A549 (cell line): ENCODE measurements around the gene KCNAB2. TPM values are rescaled to one million over a fixed set of nuclear protein-coding genes. Genes with fewer than 3 reads are reported as not detected.

Experiments
- ATAC-seq, 2 experiments: fragments of 200-7000 bp in 1 of 2; fragments of >200 bp in 1 of 2; cut with Nextera tagmentation in 1 of 2; cut with Tn5 transposase in 1 of 2; 3 replicates each; pipeline versions ENCODE4 v1.8.0 to v1.9.1; 2018 to 2020; ENCODE audit warnings: mild to moderate bottlenecking in 1 of 2, moderate library complexity in 1 of 2
- CTCF ChIA-PET: fragments of 300-600 bp; sonication (Branson Sonifier 250); formaldehyde crosslinking; extraction: SDS; loops from one replicate; lab custom pipeline; 2021; ENCODE audit warnings: antibody characterized with exemption, inconsistent platforms; lab: Yijun Ruan, JAX
- POLR2A ChIA-PET: fragments of 350-600 bp; formaldehyde crosslinking; extraction: SDS; loops from one replicate; lab custom pipeline; 2021; ENCODE audit warnings: antibody characterized with exemption, inconsistent platforms; lab: Yijun Ruan, JAX
- DNase-seq, 2 experiments: peaks; one replicate each; pipeline versions ENCODE4 v3.0.0 to v3.0.0-alpha.2; 2011 to 2016; ENCODE audit warnings: low read depth in 1 of 2, low spot score in 1 of 2
- FAIRE-seq: peaks from 2 replicates; lab custom pipeline; 2011; peaks lifted over from hg19 to GRCh38; lab: Jason Lieb, UNC
- H3K27ac ChIP-seq, 2 experiments: fragments of >200 bp; sonication (Bioruptor Twin); formaldehyde crosslinking; 3 replicates each; pipeline ENCODE4 v1.5.1; 2016 to 2017
- H3K4me1 ChIP-seq: fragments of >200 bp; sonication (Bioruptor Twin); formaldehyde crosslinking; 3 replicates; pipeline ENCODE4 v1.6.1; 2016
- H3K4me2 ChIP-seq: fragments of >200 bp; sonication (Bioruptor Twin); formaldehyde crosslinking; 3 replicates; pipeline ENCODE4 v1.6.1; 2016
- H3K4me3 ChIP-seq: fragments of >200 bp; sonication (Bioruptor Twin); formaldehyde crosslinking; 3 replicates; pipeline ENCODE4 v1.5.1; 2016
- H3K9me3 ChIP-seq: fragments of >200 bp; sonication (Bioruptor Twin); formaldehyde crosslinking; 3 replicates; pipeline ENCODE4 v1.6.1; 2016
- ATOH8 ChIP-seq: fragments of 250-450 bp; sonication (Bioruptor Pico); IDR thresholded peaks from 2 replicates; pipeline ENCODE4 v1.5.0; 2020; ENCODE audit warnings: low read depth, mild to moderate bottlenecking, moderate library complexity
- CBX2 ChIP-seq: fragments of 200-600 bp; sonication (generic); IDR thresholded peaks from 2 replicates; pipeline ENCODE4 v1.6.1; 2016; ENCODE audit warnings: low read depth, mild to moderate bottlenecking, borderline replicate concordance
- CBX8 ChIP-seq: fragments of 200-600 bp; sonication (generic); IDR thresholded peaks from 2 replicates; pipeline ENCODE4 v1.6.1; 2016
- CHD2 ChIP-seq: fragments of 150-350 bp; IDR thresholded peaks from 2 replicates; pipeline ENCODE4 v1.6.1; 2014; ENCODE audit warnings: low read length; ENCODE audit not compliant: partially characterized antibody
- CTCF ChIP-seq: fragments of >200 bp; sonication (Bioruptor Twin); formaldehyde crosslinking; IDR thresholded peaks from 3 replicates; pipeline ENCODE4 v1.5.1; 2016
- EHMT2 ChIP-seq: fragments of 200-600 bp; sonication (generic); IDR thresholded peaks from 2 replicates; pipeline ENCODE4 v1.6.1; 2016; ENCODE audit warnings: antibody characterized with exemption, low read depth, mild to moderate bottlenecking, moderate library complexity
- HDAC2 ChIP-seq: fragments of 200-600 bp; sonication (generic); IDR thresholded peaks from 2 replicates; pipeline ENCODE4 v1.6.1; 2016
- HES2 ChIP-seq: fragments of >200 bp; sonication (Bioruptor Twin); formaldehyde crosslinking; IDR thresholded peaks from 2 replicates; pipeline ENCODE4 v1.6.1; 2016
- HOXB5 ChIP-seq: fragments of 250-450 bp; sonication (Bioruptor Pico); IDR thresholded peaks from 2 replicates; pipeline ENCODE4 v1.5.0; 2020; ENCODE audit warnings: mild to moderate bottlenecking, moderate library complexity
- JUNB ChIP-seq: fragments of >200 bp; sonication (Bioruptor Twin); formaldehyde crosslinking; IDR thresholded peaks from 2 replicates; pipeline ENCODE4 v1.6.1; 2016
- KDM5A ChIP-seq: fragments of 200-600 bp; sonication (generic); IDR thresholded peaks from 2 replicates; pipeline ENCODE4 v1.6.1; 2016; ENCODE audit warnings: antibody characterized with exemption, mild to moderate bottlenecking
- NFE2L2 ChIP-seq: fragments of 150-350 bp; conservative IDR thresholded peaks from 2 replicates; pipeline ENCODE4 v1.6.1; 2014; ENCODE audit warnings: low read length
- PBX3 ChIP-seq: IDR thresholded peaks from 2 replicates; pipeline ENCODE4 v1.6.1; 2012
- RCOR1 ChIP-seq: fragments of 150-350 bp; IDR thresholded peaks from 2 replicates; pipeline ENCODE4 v1.6.1; 2014; ENCODE audit warnings: antibody characterized with exemption, low read length, low read depth
- RNF2 ChIP-seq: fragments of 200-600 bp; sonication (generic); IDR thresholded peaks from 2 replicates; pipeline ENCODE4 v1.6.1; 2016; ENCODE audit warnings: low read depth, mild to moderate bottlenecking, antibody characterized with exemption, moderate library complexity, borderline replicate concordance
- ZFP36 ChIP-seq: fragments of 450-650 bp; IDR thresholded peaks from 2 replicates; pipeline ENCODE4 v1.6.1; 2014; ENCODE audit warnings: borderline replicate concordance; ENCODE audit not compliant: partially characterized antibody
- WGBS: methylation state at CpG from one replicate; pipeline ENCODE4 v1.1.6; 2017; ENCODE audit errors: missing lambda C conversion rate; 5-methylcytosine and 5-hydroxymethylcytosine counted together
- polyA plus RNA-seq, 4 experiments: library from polyadenylated mRNA; depleted of rRNA in 3 of 4; stranded (reverse); fragments of >200 nt; fragmentation: RNase III in 1 of 4; extraction: RNeasy Plus Mini Kit Qiagen cat#74134 plus additional on column Dnase treatment in 1 of 4; gene quantifications; 2 replicates in 3 of 4; 3 replicates in 1 of 4; pipeline ENCODE4 v1.2.3, GENCODE V29; 2011 to 2017

Gene KCNAB2
- polyA plus RNA-seq, 2 of the 4 experiments (the other 2 are of a cell fraction), result 7.3 to 9.9 TPM

- Histone ChIP-seq H3K9me3 (no peaks in the 10 kb centered on the region), H3K4me1 (no peaks in the 10 kb centered on the region), H3K27ac (no peak overlapping the region), H3K4me3 (no peak overlapping the region), H3K4me2 (no peak overlapping the region)
- TF ChIP-seq CBX2 (no peak), CHD2 (no peak), HOXB5 (no peak), HDAC2 (no peak), ZFP36 (no peak), PBX3 (no peak), EHMT2 (no peak), ATOH8 (no peak), JUNB (no peak), RCOR1 (no peak)
- 89% methylated on average over 13 of the region's 33 CpGs for WGBS
- POLR2A ChIA-PET, result no interaction called here
- FAIRE-seq (no peak), DNase-seq (no peak), ATAC-seq (peak; percentile 40 to 48; a peak in 3 of 6 replicates)
- CTCF ChIA-PET, result interaction anchor here (0.8 to 1.7 kb wide), 2 partner anchors 10 to 20 kb away, joined by 3 to 5 read pairs; no protein-coding TSS in a partner anchor
Observed at GRCh38 chr1:6002714-6003501, 42.8 kb upstream of the KCNAB2 start.

- no peak overlapping the region for H3K27ac ChIP-seq
- TF ChIP-seq NFE2L2 (no peak), KDM5A (no peak), HES2 (no peak), ATOH8 (no peak), RNF2 (no peak), CBX8 (no peak), CTCF (no peak)
- CTCF ChIA-PET, result interaction anchor here (1.7 kb wide), 1 partner anchor 9 kb away, joined by 5 read pairs; no protein-coding TSS in a partner anchor
- FAIRE-seq (no peak), ATAC-seq (no peak), DNase-seq (no peak)
- H3K4me3 ChIP-seq, result no peak overlapping the region
- no peaks in the 10 kb centered on the region for H3K4me1 ChIP-seq
- WGBS, result 81% methylated on average over 24 of the region's 24 CpGs
- no peaks in the 10 kb centered on the region for H3K9me3 ChIP-seq
- POLR2A ChIA-PET, result no interaction called here
- H3K4me2 ChIP-seq, result no peak overlapping the region
Observed at GRCh38 chr1:6003568-6004411, 41.9 kb upstream of the KCNAB2 start.
